ENCODE results near the gene SLC4A2. TPM values are rescaled to one million over a fixed set of nuclear protein-coding genes. Genes with fewer than 3 reads are reported as not detected.

Gene SLC4A2
- total RNA-seq, 4 donors from 2014 or later, result 39.8 to 53.7 (median 45.0) TPM

DNA sequence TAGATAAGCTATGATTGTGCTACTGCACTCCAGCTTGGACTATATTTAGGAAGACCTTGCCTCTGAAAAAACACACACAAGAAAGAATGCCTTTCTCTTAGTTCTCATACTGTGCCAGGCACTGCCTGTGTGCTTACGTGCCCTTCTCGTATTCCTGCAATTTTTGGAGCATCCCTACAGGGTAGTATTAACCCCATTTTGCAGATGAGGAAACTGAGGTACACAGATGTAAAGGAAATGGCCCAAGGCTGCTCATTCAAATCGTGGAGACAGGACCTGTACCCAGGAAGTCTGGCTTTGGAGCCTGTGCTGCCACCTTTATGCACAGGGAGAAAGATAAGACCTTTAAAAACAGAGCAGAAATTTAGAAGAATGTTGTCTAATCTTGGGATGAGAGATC is 43.6 kb downstream of the SLC4A2 start:
- no peak for DNase-seq
- no peak overlapping the region for H3K27ac ChIP-seq
- 82 to 86% methylated on average over 3 of the region's 3 CpGs for WGBS, 2 donors
- TF ChIP-seq CTCF (IDR thresholded peaks at IDR 0.05) (no peak), POLR2A (IDR thresholded peaks at IDR 0.05) (no peak)
- H3K4me3 ChIP-seq, result no peak overlapping the region
- intact Hi-C loops (cut with DNase I), result loop anchor here (10.0 kb wide), 1 partner anchor 208 kb away; no protein-coding TSS in a partner anchor
- H3K9me3 ChIP-seq, result no peaks in the 10 kb centered on the region
- H3K36me3 ChIP-seq, result no peaks in the 10 kb centered on the region
- peaks cover 0 to 40% (median 0%) of the 10 kb centered on the region in 3 donors for H3K4me1 ChIP-seq
- H3K27me3 ChIP-seq, result no peaks in the 10 kb centered on the region

GRCh38 chr7:151103973-151104372 is 44.6 kb downstream of the SLC4A2 start:
- H3K4me3 ChIP-seq, result no peak overlapping the region
- WGBS, 2 donors, result 87 to 89% methylated on average over 8 to 12 of the region's 12 CpGs

DNA sequence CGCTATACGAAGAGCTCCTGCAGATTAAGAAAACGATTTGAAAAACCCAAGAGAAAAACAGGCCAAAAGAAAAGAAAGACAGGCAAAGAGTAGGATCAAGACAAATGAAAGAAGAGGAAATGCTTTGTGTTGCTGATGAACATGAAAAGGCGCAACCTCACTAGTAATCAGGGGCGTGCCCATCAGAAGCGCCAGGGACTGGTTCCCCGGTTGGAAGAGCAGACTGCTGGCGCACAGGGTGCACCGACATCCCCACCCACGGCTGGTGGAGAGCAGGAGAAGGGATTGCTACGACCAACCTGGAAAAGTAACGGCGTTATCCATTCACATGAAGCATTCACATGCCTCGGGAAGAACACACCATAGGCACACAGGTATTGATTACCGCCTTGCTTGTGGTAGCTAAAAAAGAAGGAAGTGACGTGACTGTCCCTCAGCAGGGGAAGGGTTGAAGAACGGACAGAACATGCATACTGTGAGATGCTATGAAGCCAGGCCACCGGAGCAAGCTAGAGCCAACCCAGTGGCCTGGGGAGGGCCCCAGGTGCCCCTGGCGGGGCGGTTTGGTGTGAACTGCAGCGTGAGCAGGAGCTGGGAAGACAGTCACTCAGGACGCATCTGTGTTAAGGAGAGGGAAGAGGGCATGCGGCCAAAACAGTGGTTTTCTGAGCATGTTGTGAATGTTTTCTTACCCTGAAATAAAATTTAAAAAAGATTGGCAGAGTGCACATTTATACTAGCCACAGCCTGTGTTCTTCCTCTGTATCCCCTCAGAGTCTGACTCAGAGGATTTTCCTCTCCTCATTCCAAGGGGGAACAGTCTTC is 45.2 kb downstream of the SLC4A2 start:
- H3K36me3 ChIP-seq, result no peaks in the 10 kb centered on the region
- intact Hi-C loops (cut with DNase I), result loop anchor here (10.0 kb wide), 1 partner anchor 210 kb away; no protein-coding TSS in a partner anchor
- 64 to 65% methylated on average over 21 to 23 of the region's 23 CpGs for WGBS, 2 donors
- TF ChIP-seq CTCF (IDR thresholded peaks at IDR 0.05) (no peak), POLR2A (IDR thresholded peaks at IDR 0.05) (no peak)
- no peak for DNase-seq
- H3K27ac ChIP-seq, result no peak overlapping the region
- H3K4me3 ChIP-seq, result no peak overlapping the region
- H3K9me3 ChIP-seq, result no peaks in the 10 kb centered on the region
- no peaks in the 10 kb centered on the region for H3K27me3 ChIP-seq
- peaks cover 0 to 42% (median 0%) of the 10 kb centered on the region in 3 donors for H3K4me1 ChIP-seq

More at GRCh38 chr7:151103973-151104372, 44.6 kb downstream of the SLC4A2 start:
- Histone ChIP-seq H3K27ac (no peak overlapping the region), H3K9me3 (no peaks in the 10 kb centered on the region), H3K4me1 (peaks cover 0 to 40% (median 0%) of the 10 kb centered on the region in 3 donors), H3K27me3 (no peaks in the 10 kb centered on the region), H3K36me3 (no peaks in the 10 kb centered on the region)
- no peak for DNase-seq
- intact Hi-C loops (cut with DNase I), result loop anchor here (10.0 kb wide), 1 partner anchor 209 kb away; no protein-coding TSS in a partner anchor
- TF ChIP-seq CTCF (IDR thresholded peaks at IDR 0.05) (no peak), POLR2A (IDR thresholded peaks at IDR 0.05) (no peak)

GRCh38 chr7:151107882-151108281 is 48.5 kb downstream of the SLC4A2 start:
- H3K27ac ChIP-seq, result peak overlapping the region in 1 of 4 donors; percentile 14
- peaks cover 0 to 44% (median 10%) of the 10 kb centered on the region in 3 donors for H3K4me1 ChIP-seq
- TF ChIP-seq CTCF (IDR thresholded peaks at IDR 0.05) (no peak), POLR2A (IDR thresholded peaks at IDR 0.05) (no peak)
- WGBS, 2 donors, result 73 to 81% methylated on average over 4 to 9 of the region's 10 CpGs
- H3K4me3 ChIP-seq, result no peak overlapping the region
- intact Hi-C loops (cut with DNase I), result loop anchor here (10.0 kb wide), 1 partner anchor 213 kb away; no protein-coding TSS in a partner anchor
- H3K9me3 ChIP-seq, result no peaks in the 10 kb centered on the region
- H3K36me3 ChIP-seq, result no peaks in the 10 kb centered on the region
- no peak for DNase-seq
- H3K27me3 ChIP-seq, result no peaks in the 10 kb centered on the region
